ENCODE measurements around the gene MICAL2. TPM values are rescaled to one million over a fixed set of nuclear protein-coding genes. Genes with fewer than 3 reads are reported as not detected.

Gene MICAL2
- total RNA-seq, 1 donor from 2014 or later, result 367 TPM

DNA sequence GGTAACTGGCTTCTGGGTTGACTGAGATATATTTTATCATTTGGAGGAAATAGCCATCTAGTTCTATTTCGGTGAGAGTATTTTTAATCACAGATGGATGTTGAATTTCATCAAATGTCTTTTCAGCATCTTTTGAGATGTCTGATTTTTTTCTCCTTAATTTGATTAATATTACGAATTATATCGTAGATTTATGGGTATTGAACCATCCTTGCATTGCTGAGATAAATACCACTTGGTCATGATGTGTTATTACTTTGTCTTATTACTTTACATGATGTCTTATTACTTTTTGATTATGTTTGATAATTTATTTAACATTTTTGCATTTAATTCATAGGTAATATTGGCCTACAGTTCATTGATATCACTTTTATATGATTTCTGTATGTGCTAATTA is 188.2 kb downstream of the MICAL2 start:
- no peaks in the 10 kb centered on the region for H3K36me3 ChIP-seq (ENCODE audit: control insufficient read depth, insufficient read depth, low read length)
- DNase-seq (ENCODE audit: low read depth), result no peak
- no peak for TF ChIP-seq CTCF (IDR thresholded peaks at IDR 0.05; ENCODE audit: insufficient read depth, low read length, poor library complexity, severe bottlenecking)
- no peaks in the 10 kb centered on the region for H3K27me3 ChIP-seq (ENCODE audit: control insufficient read depth, insufficient read depth, low read length)
- no peak overlapping the region for H3K4me3 ChIP-seq (ENCODE audit: low read depth, low read length)

- Histone ChIP-seq H3K27me3 (ENCODE audit: control insufficient read depth, insufficient read depth, low read length) (no peaks in the 10 kb centered on the region), H3K4me3 (ENCODE audit: low read depth, low read length) (no peak overlapping the region), H3K36me3 (ENCODE audit: control insufficient read depth, insufficient read depth, low read length) (no peaks in the 10 kb centered on the region)
- DNase-seq (ENCODE audit: low read depth), result no peak
- no peak for TF ChIP-seq CTCF (IDR thresholded peaks at IDR 0.05; ENCODE audit: insufficient read depth, low read length, poor library complexity, severe bottlenecking)
These were observed 191.0 kb downstream of the MICAL2 start for GRCh38 chr11:12301379-12301778.

DNA sequence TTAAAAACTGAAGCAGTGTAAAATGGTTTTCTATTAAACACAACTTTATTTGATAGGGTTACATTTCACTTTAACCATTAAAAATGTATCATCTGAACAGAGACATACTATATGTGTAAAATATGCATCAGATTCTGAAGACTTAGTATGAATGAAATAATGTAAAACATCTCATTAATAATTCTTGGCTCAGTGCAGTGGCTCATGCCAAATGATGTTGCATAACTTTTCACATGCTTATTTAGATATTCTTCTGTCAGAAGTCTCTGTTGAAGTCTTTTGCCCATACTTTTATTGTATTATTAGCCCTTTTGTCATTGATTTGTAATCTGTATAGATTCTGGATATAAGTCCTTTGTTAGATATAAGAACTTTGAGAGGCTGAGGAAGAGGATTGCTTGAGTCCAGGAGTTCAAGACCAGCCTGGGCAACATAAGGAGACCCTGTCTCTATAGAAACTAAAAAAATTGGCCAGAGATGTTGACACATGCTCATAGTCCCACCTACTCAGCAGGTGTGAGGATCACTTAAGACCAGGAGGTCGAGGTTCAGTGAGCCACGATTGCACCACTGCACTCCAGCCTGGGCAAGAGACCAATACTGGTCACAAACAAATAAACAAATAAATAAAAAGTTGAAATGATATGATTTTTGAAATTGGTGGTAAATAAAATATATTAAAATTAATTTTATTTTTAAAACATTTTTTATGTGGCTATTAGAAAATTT is 193.2 kb downstream of the MICAL2 start:
- H3K27me3 ChIP-seq (ENCODE audit: control insufficient read depth, insufficient read depth, low read length), result no peaks in the 10 kb centered on the region
- H3K4me3 ChIP-seq (ENCODE audit: low read depth, low read length), result no peak overlapping the region
- TF ChIP-seq CTCF (IDR thresholded peaks at IDR 0.05; ENCODE audit: insufficient read depth, low read length, poor library complexity, severe bottlenecking), result no peak
- no peak for DNase-seq (ENCODE audit: low read depth)
- no peaks in the 10 kb centered on the region for H3K36me3 ChIP-seq (ENCODE audit: control insufficient read depth, insufficient read depth, low read length)

DNA sequence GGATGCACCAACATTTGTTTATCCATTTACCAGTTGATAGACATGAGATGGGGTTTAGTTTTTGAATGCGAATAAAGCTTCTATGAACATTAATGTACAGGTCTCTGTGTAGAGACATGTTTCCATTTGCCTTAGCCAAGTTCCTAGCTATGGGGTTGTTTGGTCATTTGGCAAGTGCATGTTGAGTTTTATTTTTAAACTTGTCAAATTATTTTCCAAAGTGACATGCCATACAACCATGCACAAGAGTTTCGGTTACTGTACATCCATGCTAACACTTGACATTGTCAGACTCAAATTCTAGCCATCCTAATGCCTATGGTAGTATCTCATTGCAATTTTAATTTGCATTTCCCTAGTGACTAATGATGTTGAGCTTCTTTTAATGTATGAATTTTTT is 196.4 kb downstream of the MICAL2 start:
- no peaks in the 10 kb centered on the region for H3K36me3 ChIP-seq (ENCODE audit: control insufficient read depth, insufficient read depth, low read length)
- no peak for TF ChIP-seq CTCF (IDR thresholded peaks at IDR 0.05; ENCODE audit: insufficient read depth, low read length, poor library complexity, severe bottlenecking)
- no peak overlapping the region for H3K4me3 ChIP-seq (ENCODE audit: low read depth, low read length)
- DNase-seq (ENCODE audit: low read depth), result no peak
- no peaks in the 10 kb centered on the region for H3K27me3 ChIP-seq (ENCODE audit: control insufficient read depth, insufficient read depth, low read length)

DNA sequence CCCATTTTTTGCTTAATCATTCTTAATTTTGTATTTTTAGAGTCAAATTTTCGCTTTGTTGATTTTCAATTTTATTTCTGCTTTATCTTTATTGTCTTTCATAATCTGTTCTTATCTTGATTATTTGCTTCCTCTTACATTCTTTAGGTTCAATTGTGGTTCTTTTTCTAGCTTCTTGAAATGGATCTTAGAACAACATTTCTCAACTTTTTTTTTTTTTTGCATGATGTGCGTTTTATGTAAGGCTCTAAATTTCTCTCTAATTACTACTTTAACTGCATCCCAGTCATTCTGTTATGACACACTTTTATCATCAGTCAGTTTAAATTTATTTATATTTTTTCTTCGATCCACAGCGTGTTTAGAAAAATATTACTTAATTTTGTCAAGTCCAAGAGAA is 201.7 kb downstream of the MICAL2 start:
- DNase-seq (ENCODE audit: low read depth), result no peak
- Histone ChIP-seq H3K27me3 (ENCODE audit: control insufficient read depth, insufficient read depth, low read length) (no peaks in the 10 kb centered on the region), H3K36me3 (ENCODE audit: control insufficient read depth, insufficient read depth, low read length) (no peaks in the 10 kb centered on the region), H3K4me3 (ENCODE audit: low read depth, low read length) (no peak overlapping the region)
- no peak for TF ChIP-seq CTCF (IDR thresholded peaks at IDR 0.05; ENCODE audit: insufficient read depth, low read length, poor library complexity, severe bottlenecking)

Other genes with a start within 250 kb of the MICAL2 start
- gene DKK3, start 102.0 kb upstream of the MICAL2 start, total RNA-seq, result 164 and 204 TPM in 2 replicates